OCI-LY3 (cell line): ENCODE results near the gene MACROD2.

Source experiments
- EZH2phosphoT487 ChIP-seq: fragments of 200-600 bp; shearing (Covaris generic); IDR thresholded peaks from 2 replicates; pipeline ENCODE4 v1.6.1; 2018; ENCODE audit warnings: antibody characterized with exemption, mixed run types, low read depth
- TF ChIP-seq, protein P1 (sequence below): fragments of 200-600, 300-600 bp; sonication (generic); IDR thresholded peaks from 2 replicates; pipeline ENCODE4 v1.5.1; 2014; ENCODE audit warnings: antibody characterized with exemption, low read length, low read depth

DNA sequence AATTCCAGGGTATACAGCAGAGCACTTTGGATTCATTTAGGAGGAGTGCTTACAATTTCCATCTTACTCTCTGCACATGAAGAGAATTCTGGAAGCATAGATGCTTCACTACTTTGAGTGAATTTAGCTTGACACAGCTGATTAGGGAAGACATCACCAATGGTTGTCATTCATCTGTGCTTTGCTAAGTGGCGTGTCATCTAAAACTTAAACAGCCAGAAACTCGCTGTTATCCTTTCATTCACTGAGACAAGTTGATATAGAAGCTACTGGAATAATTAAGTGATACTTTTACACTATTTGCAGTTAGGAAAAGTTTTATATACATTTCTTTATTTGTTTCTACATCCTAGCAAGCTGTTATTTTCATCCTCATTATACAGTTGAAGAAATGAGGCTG is 977.4 kb downstream of the MACROD2 start:
- TF ChIP-seq, protein P1, sequence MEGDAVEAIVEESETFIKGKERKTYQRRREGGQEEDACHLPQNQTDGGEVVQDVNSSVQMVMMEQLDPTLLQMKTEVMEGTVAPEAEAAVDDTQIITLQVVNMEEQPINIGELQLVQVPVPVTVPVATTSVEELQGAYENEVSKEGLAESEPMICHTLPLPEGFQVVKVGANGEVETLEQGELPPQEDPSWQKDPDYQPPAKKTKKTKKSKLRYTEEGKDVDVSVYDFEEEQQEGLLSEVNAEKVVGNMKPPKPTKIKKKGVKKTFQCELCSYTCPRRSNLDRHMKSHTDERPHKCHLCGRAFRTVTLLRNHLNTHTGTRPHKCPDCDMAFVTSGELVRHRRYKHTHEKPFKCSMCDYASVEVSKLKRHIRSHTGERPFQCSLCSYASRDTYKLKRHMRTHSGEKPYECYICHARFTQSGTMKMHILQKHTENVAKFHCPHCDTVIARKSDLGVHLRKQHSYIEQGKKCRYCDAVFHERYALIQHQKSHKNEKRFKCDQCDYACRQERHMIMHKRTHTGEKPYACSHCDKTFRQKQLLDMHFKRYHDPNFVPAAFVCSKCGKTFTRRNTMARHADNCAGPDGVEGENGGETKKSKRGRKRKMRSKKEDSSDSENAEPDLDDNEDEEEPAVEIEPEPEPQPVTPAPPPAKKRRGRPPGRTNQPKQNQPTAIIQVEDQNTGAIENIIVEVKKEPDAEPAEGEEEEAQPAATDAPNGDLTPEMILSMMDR: no peak
- no peak for TF ChIP-seq EZH2phosphoT487
